Measurements from ENCODE around the gene TMEM255A.

DNA sequence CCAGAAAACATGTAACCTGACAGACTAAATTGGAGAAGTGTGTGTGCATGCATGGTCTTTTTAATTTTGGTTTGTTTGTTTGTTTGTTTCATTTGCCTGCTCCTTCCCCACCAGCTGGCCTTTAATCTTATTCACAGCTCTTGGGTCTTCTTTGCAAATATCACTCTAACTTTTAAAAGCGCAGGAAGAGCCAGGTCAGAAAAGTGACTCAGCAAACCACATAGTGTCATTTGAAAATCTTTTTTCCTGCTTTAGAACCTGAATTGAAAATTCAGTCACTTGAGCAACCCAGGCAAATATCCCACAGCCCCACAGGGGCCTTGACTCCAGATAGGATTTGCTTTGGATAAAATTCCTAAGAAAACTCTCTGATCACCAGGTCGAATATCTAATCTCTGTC is 4.6 kb downstream of the TMEM255A start:
- TF ChIP-seq, protein P1, sequence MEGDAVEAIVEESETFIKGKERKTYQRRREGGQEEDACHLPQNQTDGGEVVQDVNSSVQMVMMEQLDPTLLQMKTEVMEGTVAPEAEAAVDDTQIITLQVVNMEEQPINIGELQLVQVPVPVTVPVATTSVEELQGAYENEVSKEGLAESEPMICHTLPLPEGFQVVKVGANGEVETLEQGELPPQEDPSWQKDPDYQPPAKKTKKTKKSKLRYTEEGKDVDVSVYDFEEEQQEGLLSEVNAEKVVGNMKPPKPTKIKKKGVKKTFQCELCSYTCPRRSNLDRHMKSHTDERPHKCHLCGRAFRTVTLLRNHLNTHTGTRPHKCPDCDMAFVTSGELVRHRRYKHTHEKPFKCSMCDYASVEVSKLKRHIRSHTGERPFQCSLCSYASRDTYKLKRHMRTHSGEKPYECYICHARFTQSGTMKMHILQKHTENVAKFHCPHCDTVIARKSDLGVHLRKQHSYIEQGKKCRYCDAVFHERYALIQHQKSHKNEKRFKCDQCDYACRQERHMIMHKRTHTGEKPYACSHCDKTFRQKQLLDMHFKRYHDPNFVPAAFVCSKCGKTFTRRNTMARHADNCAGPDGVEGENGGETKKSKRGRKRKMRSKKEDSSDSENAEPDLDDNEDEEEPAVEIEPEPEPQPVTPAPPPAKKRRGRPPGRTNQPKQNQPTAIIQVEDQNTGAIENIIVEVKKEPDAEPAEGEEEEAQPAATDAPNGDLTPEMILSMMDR (IDR thresholded peaks at IDR 0.05; ENCODE audit: insufficient read depth, low read length, poor library complexity, severe bottlenecking): no peak
- no peak for TF ChIP-seq EZH2phosphoT487 (conservative IDR thresholded peaks at IDR 0.05; ENCODE audit: low read length)

All from SU-DHL-6 (cell line).